ENCODE results near the gene TMEM222.

The TMEM222 gene

GRCh38 chr1:27306892-27307761 is 14.8 kb upstream of the TMEM222 start:
- no peak for DNase-seq (ENCODE audit: low spot score)

- DNase-seq (ENCODE audit: low spot score), result no peak
Observed at GRCh38 chr1:27307874-27308598, 13.9 kb upstream of the TMEM222 start.

GRCh38 chr1:27314169-27314568 is 7.8 kb upstream of the TMEM222 start:
- no peak for DNase-seq (ENCODE audit: low spot score)

GRCh38 chr1:27314737-27315136 is 7.2 kb upstream of the TMEM222 start:
- no peak for DNase-seq (ENCODE audit: low spot score)

- DNase-seq (ENCODE audit: low spot score), result no peak
Observed at GRCh38 chr1:27316860-27317259, 5.1 kb upstream of the TMEM222 start.

GRCh38 chr1:27318136-27318535 is 3.8 kb upstream of the TMEM222 start:
- DNase-seq (ENCODE audit: low spot score), result no peak

GRCh38 chr1:27318596-27318995 is 3.4 kb upstream of the TMEM222 start:
- DNase-seq (ENCODE audit: low spot score), result no peak

GRCh38 chr1:27322569-27323240 is 742 bp downstream of the TMEM222 start:
- no peak for DNase-seq (ENCODE audit: low spot score)

- no peak for DNase-seq (ENCODE audit: low spot score)
Observed at GRCh38 chr1:27325286-27325685, 3.3 kb downstream of the TMEM222 start.

GRCh38 chr1:27327964-27328363 is 6.0 kb downstream of the TMEM222 start:
- no peak for DNase-seq (ENCODE audit: low spot score)

- DNase-seq (ENCODE audit: low spot score), result no peak
Observed at GRCh38 chr1:27330786-27331185, 8.8 kb downstream of the TMEM222 start.

- no peak for DNase-seq (ENCODE audit: low spot score)
Observed at GRCh38 chr1:27331426-27331825, 9.5 kb downstream of the TMEM222 start.

- DNase-seq (ENCODE audit: low spot score), result no peak
Observed at GRCh38 chr1:27331922-27332321, 10.0 kb downstream of the TMEM222 start.

- DNase-seq (ENCODE audit: low spot score), result peak; percentile 48
Observed at GRCh38 chr1:27332536-27333281, 10.7 kb downstream of the TMEM222 start.

- no peak for DNase-seq (ENCODE audit: low spot score)
Observed at GRCh38 chr1:27333717-27334279, 11.8 kb downstream of the TMEM222 start.

GRCh38 chr1:27335506-27336422 is 13.8 kb downstream of the TMEM222 start:
- no peak for DNase-seq (ENCODE audit: low spot score)

- no peak for DNase-seq (ENCODE audit: low spot score)
Observed at GRCh38 chr1:27336756-27337155, 14.8 kb downstream of the TMEM222 start.

GRCh38 chr1:27338751-27339150 is 16.8 kb downstream of the TMEM222 start:
- DNase-seq (ENCODE audit: low spot score), result no peak

- DNase-seq (ENCODE audit: low spot score), result no peak
Observed at GRCh38 chr1:27339213-27339612, 17.2 kb downstream of the TMEM222 start.

GRCh38 chr1:27341525-27342252 is 19.7 kb downstream of the TMEM222 start, which contains the start of gene SYTL1:
Gene SYTL1 (plus strand): TSS chr1:27342022. CDS start chr1:27345335, 3,313 bp downstream.
- peak; percentile 63 for DNase-seq (ENCODE audit: low spot score)
